Measurements from ENCODE around the gene ATP2A3.

DNA sequence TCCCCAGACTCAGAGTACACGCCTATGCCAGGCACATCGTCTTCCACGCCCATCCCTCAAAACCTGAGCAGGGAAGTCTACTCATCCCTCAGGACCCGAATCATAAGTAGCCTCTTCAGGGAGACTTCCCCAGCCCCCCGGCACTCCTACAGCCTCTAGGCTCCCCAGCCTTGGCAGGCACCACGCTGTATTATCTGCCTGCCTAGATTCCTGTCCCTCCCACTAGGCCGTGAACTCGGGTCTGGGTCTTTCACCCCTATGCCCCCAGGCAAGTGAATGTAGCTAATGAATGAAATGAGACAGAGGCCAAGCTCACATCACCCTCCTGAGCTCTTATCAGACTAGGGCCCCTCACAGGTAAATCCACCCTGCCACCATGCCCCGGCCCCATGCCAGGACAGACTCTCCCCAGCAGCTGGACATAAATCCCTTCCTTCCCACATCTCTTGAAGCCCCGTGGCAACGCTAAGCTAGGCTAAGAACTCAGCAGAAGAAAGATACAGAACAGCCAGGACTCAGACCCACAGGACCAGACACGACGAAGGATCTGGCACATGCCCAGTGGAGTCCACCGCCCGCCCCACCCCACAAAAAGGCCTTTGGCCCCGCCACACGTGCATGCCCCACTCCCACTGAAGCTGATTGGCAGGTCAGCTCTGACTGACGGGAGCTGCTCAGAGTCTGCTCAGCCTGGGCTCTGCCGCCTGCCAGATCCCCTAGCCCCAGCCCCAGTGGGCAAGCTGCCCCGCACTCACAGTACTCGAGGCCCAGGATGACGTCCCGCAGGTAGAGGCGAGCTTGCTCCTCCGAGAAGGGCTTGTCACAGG, 84.4 kb downstream of the ATP2A3 start:
- TF ChIP-seq, protein P1, sequence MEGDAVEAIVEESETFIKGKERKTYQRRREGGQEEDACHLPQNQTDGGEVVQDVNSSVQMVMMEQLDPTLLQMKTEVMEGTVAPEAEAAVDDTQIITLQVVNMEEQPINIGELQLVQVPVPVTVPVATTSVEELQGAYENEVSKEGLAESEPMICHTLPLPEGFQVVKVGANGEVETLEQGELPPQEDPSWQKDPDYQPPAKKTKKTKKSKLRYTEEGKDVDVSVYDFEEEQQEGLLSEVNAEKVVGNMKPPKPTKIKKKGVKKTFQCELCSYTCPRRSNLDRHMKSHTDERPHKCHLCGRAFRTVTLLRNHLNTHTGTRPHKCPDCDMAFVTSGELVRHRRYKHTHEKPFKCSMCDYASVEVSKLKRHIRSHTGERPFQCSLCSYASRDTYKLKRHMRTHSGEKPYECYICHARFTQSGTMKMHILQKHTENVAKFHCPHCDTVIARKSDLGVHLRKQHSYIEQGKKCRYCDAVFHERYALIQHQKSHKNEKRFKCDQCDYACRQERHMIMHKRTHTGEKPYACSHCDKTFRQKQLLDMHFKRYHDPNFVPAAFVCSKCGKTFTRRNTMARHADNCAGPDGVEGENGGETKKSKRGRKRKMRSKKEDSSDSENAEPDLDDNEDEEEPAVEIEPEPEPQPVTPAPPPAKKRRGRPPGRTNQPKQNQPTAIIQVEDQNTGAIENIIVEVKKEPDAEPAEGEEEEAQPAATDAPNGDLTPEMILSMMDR (IDR thresholded peaks at IDR 0.05), result no peak
- TF ChIP-seq POLR2A (IDR thresholded peaks at IDR 0.05), result no peak

All from heart left ventricle (tissue), 13 donors.